ENCODE data around the gene EID2.

DNA sequence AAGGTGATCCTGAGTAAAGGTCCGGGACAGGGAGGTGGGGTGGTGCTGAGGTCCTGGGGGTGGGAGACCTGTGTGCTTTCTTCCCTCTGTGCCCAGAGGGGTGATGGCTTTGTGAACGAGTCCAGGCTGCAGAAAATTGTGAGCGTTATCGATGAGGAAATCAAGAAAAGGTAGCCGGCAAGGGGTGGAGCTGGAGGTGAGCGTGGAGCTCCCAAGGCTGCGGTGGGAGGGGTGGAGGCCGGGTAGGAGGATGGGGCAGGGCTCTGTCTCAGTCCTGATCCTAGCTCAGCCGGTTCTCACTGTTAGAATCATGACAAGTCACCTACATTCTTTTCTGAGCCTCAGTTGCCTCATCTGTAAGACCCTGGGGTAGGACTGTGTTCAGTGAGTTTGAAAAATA is 21.0 kb downstream of the EID2 start:
- TF ChIP-seq, protein P1, sequence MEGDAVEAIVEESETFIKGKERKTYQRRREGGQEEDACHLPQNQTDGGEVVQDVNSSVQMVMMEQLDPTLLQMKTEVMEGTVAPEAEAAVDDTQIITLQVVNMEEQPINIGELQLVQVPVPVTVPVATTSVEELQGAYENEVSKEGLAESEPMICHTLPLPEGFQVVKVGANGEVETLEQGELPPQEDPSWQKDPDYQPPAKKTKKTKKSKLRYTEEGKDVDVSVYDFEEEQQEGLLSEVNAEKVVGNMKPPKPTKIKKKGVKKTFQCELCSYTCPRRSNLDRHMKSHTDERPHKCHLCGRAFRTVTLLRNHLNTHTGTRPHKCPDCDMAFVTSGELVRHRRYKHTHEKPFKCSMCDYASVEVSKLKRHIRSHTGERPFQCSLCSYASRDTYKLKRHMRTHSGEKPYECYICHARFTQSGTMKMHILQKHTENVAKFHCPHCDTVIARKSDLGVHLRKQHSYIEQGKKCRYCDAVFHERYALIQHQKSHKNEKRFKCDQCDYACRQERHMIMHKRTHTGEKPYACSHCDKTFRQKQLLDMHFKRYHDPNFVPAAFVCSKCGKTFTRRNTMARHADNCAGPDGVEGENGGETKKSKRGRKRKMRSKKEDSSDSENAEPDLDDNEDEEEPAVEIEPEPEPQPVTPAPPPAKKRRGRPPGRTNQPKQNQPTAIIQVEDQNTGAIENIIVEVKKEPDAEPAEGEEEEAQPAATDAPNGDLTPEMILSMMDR (IDR thresholded peaks at IDR 0.05; ENCODE audit: low read depth, low read length, poor library complexity, severe bottlenecking), result no peak
- TF ChIP-seq EZH2phosphoT487 (IDR thresholded peaks at IDR 0.05; ENCODE audit: borderline replicate concordance, low read length), result no peak
